Endothelial cell of umbilical vein (primary cell): Measurements from ENCODE around the gene DLGAP1. TPM values are rescaled to one million over a fixed set of nuclear protein-coding genes. Genes with fewer than 3 reads are reported as not detected.

Source experiments
- BruUV-seq: library from RNA; stranded (reverse); fragments of 400-500 nt; replicated peaks from 2 replicates; lab custom pipeline; 2021; lab: Mats Ljungman, UMichigan
- CTCF ChIA-PET: fragments of 300-600, 350-600 bp; sonication (Branson Sonifier 250); formaldehyde crosslinking; loops from one replicate; lab custom pipeline; 2021; ENCODE audit warnings: antibody characterized with exemption, inconsistent platforms; lab: Charles Lee
- POLR2A ChIA-PET: fragments of 300-600, 350-600 bp; sonication (Branson Sonifier 250); formaldehyde crosslinking; loops from one replicate; lab custom pipeline; 2021; ENCODE audit warnings: antibody characterized with exemption, inconsistent platforms; lab: Charles Lee
- DNase-seq: peaks from one replicate; pipeline ENCODE4 v3.0.0-alpha.2; 2011; ENCODE audit warnings: low read depth, low spot score
- FAIRE-seq: peaks from 2 replicates; lab custom pipeline; 2011; peaks lifted over from hg19 to GRCh38; lab: Jason Lieb, UNC
- H2AFZ ChIP-seq: 2 replicates; pipeline ENCODE4 v1.6.0; 2012; ENCODE audit warnings: low read depth, low read length, control low read depth, inconsistent platforms
- H3K27ac ChIP-seq: 2 replicates; pipeline ENCODE4 v1.5.1; 2011; ENCODE audit warnings: low read depth, mild to moderate bottlenecking, control low read depth, low read length, moderate library complexity; ENCODE audit not compliant: insufficient read depth
- H3K27me3 ChIP-seq, 2 experiments: 2 replicates each; pipeline versions ENCODE4 v1.6.0 to v1.6.1; 2011; ENCODE audit warnings: low read length in 2 of 2, mixed read lengths in 1 of 2; ENCODE audit not compliant: control insufficient read depth in 2 of 2, insufficient read depth in 2 of 2
- H3K36me3 ChIP-seq, 2 experiments: 2 replicates in 1 of 2; 3 replicates in 1 of 2; pipeline ENCODE4 v1.5.1; 2011; ENCODE audit warnings: low read length in 2 of 2, mild to moderate bottlenecking in 1 of 2, moderate library complexity in 1 of 2; ENCODE audit not compliant: control insufficient read depth in 2 of 2, insufficient read depth in 2 of 2; ENCODE audit errors: extremely low read depth in 1 of 2
- H3K4me1 ChIP-seq: 3 replicates; pipeline ENCODE4 v1.5.1; 2011; ENCODE audit warnings: mild to moderate bottlenecking, low read length; ENCODE audit not compliant: control insufficient read depth, insufficient read depth; ENCODE audit errors: extremely low read depth
- H3K4me2 ChIP-seq: 2 replicates; pipeline ENCODE4 v1.6.1; 2011; ENCODE audit warnings: low read length, control low read depth, mixed read lengths; ENCODE audit not compliant: insufficient read depth
- H3K4me3 ChIP-seq, 3 experiments: fragments of 200-600 bp in 1 of 3; sonication (generic), shearing (Covaris generic) in 1 of 3; replicated peaks in 1 of 3; 2 replicates each; pipeline ENCODE4 v1.5.1; 2011 to 2016; ENCODE audit warnings: control low read depth in 3 of 3, low read length in 3 of 3, mild to moderate bottlenecking in 2 of 3, inconsistent platforms in 1 of 3, low read depth in 1 of 3, moderate library complexity in 1 of 3; ENCODE audit not compliant: insufficient read depth in 1 of 3
- H3K79me2 ChIP-seq: 2 replicates; pipeline ENCODE4 v1.6.0; 2012; ENCODE audit warnings: low read length, inconsistent platforms; ENCODE audit not compliant: control insufficient read depth, insufficient read depth
- H3K9ac ChIP-seq: replicated peaks from 2 replicates; pipeline ENCODE3; 2011; ENCODE audit warnings: low read length, control low read depth; ENCODE audit not compliant: insufficient read depth; ENCODE audit errors: extremely low read depth
- H3K9me1 ChIP-seq: replicated peaks from 3 replicates; pipeline ENCODE4 v1.6.0; 2011; ENCODE audit warnings: mild to moderate bottlenecking, low read length; ENCODE audit not compliant: control insufficient read depth, insufficient read depth; ENCODE audit errors: extremely low read depth
- H3K9me3 ChIP-seq: replicated peaks from 2 replicates; pipeline ENCODE4 v1.5.1; 2012; ENCODE audit warnings: low read length, inconsistent platforms; ENCODE audit not compliant: control insufficient read depth, insufficient read depth
- H4K20me1 ChIP-seq: replicated peaks from 2 replicates; pipeline ENCODE3; 2011; ENCODE audit warnings: mild to moderate bottlenecking, low read length; ENCODE audit not compliant: control insufficient read depth, insufficient read depth; ENCODE audit errors: extremely low read depth
- EZH2 ChIP-seq: IDR thresholded peaks from 2 replicates; pipeline ENCODE4 v1.6.1; 2012; ENCODE audit warnings: borderline replicate concordance, low read depth, mild to moderate bottlenecking, moderate library complexity, low read length, inconsistent platforms; ENCODE audit not compliant: severe bottlenecking
- FOS ChIP-seq: IDR thresholded peaks from 2 replicates; pipeline ENCODE4 v1.6.1; 2011; ENCODE audit warnings: mild to moderate bottlenecking, low read length, moderate library complexity, borderline replicate concordance; ENCODE audit not compliant: insufficient read depth
- GATA2 ChIP-seq: IDR thresholded peaks from 2 replicates; pipeline ENCODE4 v1.7.0; 2011; ENCODE audit warnings: low read depth, mild to moderate bottlenecking, moderate library complexity, mixed read lengths, low read length; ENCODE audit not compliant: insufficient read length, insufficient read depth
- JUN ChIP-seq: IDR thresholded peaks from 2 replicates; pipeline ENCODE4 v1.6.1; 2011; ENCODE audit warnings: borderline replicate concordance, low read depth; ENCODE audit not compliant: insufficient read length, insufficient read depth
- MYC ChIP-seq: IDR thresholded peaks from one replicate; pipeline ENCODE4 v1.6.1; 2011; ENCODE audit warnings: mild to moderate bottlenecking, low read depth, low read length
- POLR2A ChIP-seq: IDR thresholded peaks from 2 replicates; pipeline ENCODE4 v1.6.1; 2012; ENCODE audit warnings: low read depth, mild to moderate bottlenecking, control low read depth, low read length
- POLR2AphosphoS5 ChIP-seq: IDR thresholded peaks from 2 replicates; pipeline ENCODE4 v1.6.1; 2012; ENCODE audit warnings: low read depth, mild to moderate bottlenecking, control low read depth, low read length, moderate library complexity; ENCODE audit not compliant: insufficient read depth
- dilution Hi-C: fragments of 300-500 bp; cut with MboI; formaldehyde crosslinking; loops from one replicate; pipeline ENCODE4 v1.15.0; 2019; ENCODE audit warnings: low sequenced_read_pairs; ENCODE audit not compliant: extremely low pct_ligation_motif_present
- intact Hi-C: fragments of 100-400 bp; cut with micrococcal nuclease; formaldehyde crosslinking; loops from one replicate; pipeline ENCODE4 v1.10.0; 2022
- polyA plus RNA-seq, 4 experiments: library from polyadenylated mRNA; depleted of rRNA in 3 of 4; stranded (reverse) in 3 of 4; unstranded in 1 of 4; fragments of >200 nt; gene quantifications; 2 replicates each; pipeline versions ENCODE4 v1.2.1 to v1.2.3, GENCODE V29; 2011 to 2012; ENCODE audit warnings: missing spikeins in 1 of 4
- total RNA-seq: library from RNA; stranded (reverse); gene quantifications from 2 replicates; pipeline ENCODE4 v1.2.3, GENCODE V29; 2021
- TF ChIP-seq, protein P1 (sequence below): IDR thresholded peaks from 2 replicates; pipeline ENCODE4 v1.6.1; 2011; ENCODE audit not compliant: insufficient read depth, insufficient read length
- TF ChIP-seq, protein P2 (sequence below), 2 donors: IDR thresholded peaks; 1 replicate in 1 of 2; 2 replicates in 1 of 2; pipeline ENCODE4 v1.5.1; 2011; ENCODE audit warnings: low read length in 2 of 2, mild to moderate bottlenecking in 2 of 2, moderate library complexity in 2 of 2, control low read depth in 1 of 2, inconsistent platforms in 1 of 2, low read depth in 1 of 2; ENCODE audit not compliant: insufficient read depth in 1 of 2; ENCODE audit errors: extremely low read depth in 1 of 2

The DLGAP1 gene
- total and polyA plus RNA-seq, 2 donors (not counting 3 experiments of a cell fraction or from before 2014, with no cell fraction given): 0.04 TPM; not detected in 1

DNA sequence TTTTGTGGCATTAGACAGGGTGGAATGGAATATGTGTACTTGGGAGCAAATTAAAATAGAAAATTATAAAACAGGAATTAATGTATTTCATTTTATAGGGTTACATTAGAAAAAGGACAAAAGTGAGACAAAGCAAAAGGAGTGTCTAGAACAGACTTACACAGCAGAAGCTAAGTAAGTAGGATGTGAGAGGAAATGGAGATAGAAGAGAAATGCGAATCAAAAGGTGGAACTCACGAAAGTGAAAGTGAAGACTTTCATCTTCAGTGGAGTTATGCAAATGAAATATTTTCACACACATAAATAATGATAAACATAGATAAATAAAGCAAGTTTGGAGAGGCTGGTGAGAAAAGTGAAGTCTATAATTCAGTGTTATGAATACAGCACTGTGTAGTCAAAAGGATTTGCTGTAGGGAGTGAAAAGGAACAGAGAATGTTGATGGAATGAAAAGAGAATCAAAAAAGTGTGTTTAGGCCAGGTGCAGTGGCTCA lies 94.8 kb downstream of the DLGAP1 start:
- ChIA-PET CTCF (no interaction called here), POLR2A (no interaction called here)
- H3K9ac ChIP-seq: no peak overlapping the region
- no peaks in the 10 kb centered on the region for H3K9me1 ChIP-seq
- no peak overlapping the region for H3K4me2 ChIP-seq
- no peaks in the 10 kb centered on the region for H3K27me3 ChIP-seq
- DNase-seq (no peak), FAIRE-seq (no peak)
- dilution Hi-C loops: no loop called here
- no peaks in the 10 kb centered on the region for H3K4me1 ChIP-seq
- no peaks in the 10 kb centered on the region for H4K20me1 ChIP-seq
- no peak overlapping the region for H3K27ac ChIP-seq
- H2AFZ ChIP-seq: no peak overlapping the region
- intact Hi-C loops: no loop called here
- H3K9me3 ChIP-seq: peaks cover 5% of the 10 kb centered on the region
- TF ChIP-seq, protein P1, sequence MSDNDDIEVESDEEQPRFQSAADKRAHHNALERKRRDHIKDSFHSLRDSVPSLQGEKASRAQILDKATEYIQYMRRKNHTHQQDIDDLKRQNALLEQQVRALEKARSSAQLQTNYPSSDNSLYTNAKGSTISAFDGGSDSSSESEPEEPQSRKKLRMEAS: no peak
- TF ChIP-seq FOS (no peak), POLR2A (no peak), POLR2AphosphoS5 (no peak), GATA2 (no peak), MYC (no peak), JUN (no peak), EZH2 (no peak)
- TF ChIP-seq, protein P2, sequence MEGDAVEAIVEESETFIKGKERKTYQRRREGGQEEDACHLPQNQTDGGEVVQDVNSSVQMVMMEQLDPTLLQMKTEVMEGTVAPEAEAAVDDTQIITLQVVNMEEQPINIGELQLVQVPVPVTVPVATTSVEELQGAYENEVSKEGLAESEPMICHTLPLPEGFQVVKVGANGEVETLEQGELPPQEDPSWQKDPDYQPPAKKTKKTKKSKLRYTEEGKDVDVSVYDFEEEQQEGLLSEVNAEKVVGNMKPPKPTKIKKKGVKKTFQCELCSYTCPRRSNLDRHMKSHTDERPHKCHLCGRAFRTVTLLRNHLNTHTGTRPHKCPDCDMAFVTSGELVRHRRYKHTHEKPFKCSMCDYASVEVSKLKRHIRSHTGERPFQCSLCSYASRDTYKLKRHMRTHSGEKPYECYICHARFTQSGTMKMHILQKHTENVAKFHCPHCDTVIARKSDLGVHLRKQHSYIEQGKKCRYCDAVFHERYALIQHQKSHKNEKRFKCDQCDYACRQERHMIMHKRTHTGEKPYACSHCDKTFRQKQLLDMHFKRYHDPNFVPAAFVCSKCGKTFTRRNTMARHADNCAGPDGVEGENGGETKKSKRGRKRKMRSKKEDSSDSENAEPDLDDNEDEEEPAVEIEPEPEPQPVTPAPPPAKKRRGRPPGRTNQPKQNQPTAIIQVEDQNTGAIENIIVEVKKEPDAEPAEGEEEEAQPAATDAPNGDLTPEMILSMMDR (IDR thresholded peaks at IDR 0.05; ENCODE audit: extremely low read depth in 1 of 2, insufficient read depth in 1 of 2, low read depth in 1 of 2, low read length in 2 of 2): no peak
- H3K4me3 ChIP-seq: no peak overlapping the region
- no TSS peak for BruUV-seq
- H3K36me3 ChIP-seq: no peaks in the 10 kb centered on the region
- no peaks in the 10 kb centered on the region for H3K79me2 ChIP-seq
